SU-DHL-6 (cell line): ENCODE data around the gene CEP43.

Source experiments
- H2AFZ ChIP-seq: fragments of 200-600 bp; sonication (generic); 2 replicates; pipeline ENCODE4 v1.6.1; 2014; ENCODE audit warnings: low read depth, mild to moderate bottlenecking, moderate library complexity, mixed read lengths, antibody characterized with exemption, low read length; ENCODE audit not compliant: severe bottlenecking
- H3F3A ChIP-seq: fragments of 200-600 bp; shearing (Covaris generic); 2 replicates; pipeline ENCODE4 v1.6.0; 2016; ENCODE audit warnings: antibody characterized with exemption, mild to moderate bottlenecking; ENCODE audit not compliant: insufficient read depth
- H3K27ac ChIP-seq: fragments of 200-600 bp; sonication (generic); 2 replicates; pipeline ENCODE4 v1.5.1; 2016; ENCODE audit warnings: low read depth, mild to moderate bottlenecking, low read length, moderate library complexity, mixed read lengths
- H3K27me3 ChIP-seq: fragments of 200-600 bp; sonication (generic), shearing (Covaris generic); 2 replicates; pipeline ENCODE4 v1.6.0; 2014; ENCODE audit warnings: mild to moderate bottlenecking, low read length
- H3K36me3 ChIP-seq: fragments of 200-600 bp; sonication (generic); 2 replicates; pipeline ENCODE4 v1.6.1; 2014; ENCODE audit warnings: mild to moderate bottlenecking, low read length, mixed read lengths
- H3K4me2 ChIP-seq: fragments of 300-600, 200-600 bp; shearing (Covaris generic), sonication (generic); 2 replicates; pipeline ENCODE4 v1.6.0; 2014; ENCODE audit warnings: low read length, low read depth, mild to moderate bottlenecking; ENCODE audit not compliant: poor library complexity, severe bottlenecking
- H3K4me3 ChIP-seq: fragments of 200-600 bp; sonication (generic); 2 replicates; pipeline ENCODE4 v1.5.1; 2014; ENCODE audit warnings: antibody characterized with exemption, low read length, mild to moderate bottlenecking, mixed read lengths; ENCODE audit not compliant: insufficient read depth, poor library complexity, severe bottlenecking
- H3K79me2 ChIP-seq: fragments of 200-600 bp; sonication (generic); 2 replicates; pipeline ENCODE4 v1.6.1; 2014; ENCODE audit warnings: mild to moderate bottlenecking, low read length, moderate library complexity; ENCODE audit not compliant: insufficient read depth
- H3K9ac ChIP-seq: fragments of 200-600 bp; sonication (generic); 2 replicates; pipeline ENCODE4 v1.7.0; 2014; ENCODE audit warnings: mild to moderate bottlenecking, low read length
- H3K9me2 ChIP-seq: fragments of 200-600 bp; sonication (generic); replicated peaks from 2 replicates; pipeline ENCODE4 v1.6.1; 2014; ENCODE audit warnings: low read length; ENCODE audit not compliant: insufficient read depth
- H3K9me3 ChIP-seq: fragments of 200-600 bp; sonication (generic); 2 replicates; pipeline ENCODE4 v1.6.1; 2014; ENCODE audit warnings: low read length, mixed read lengths; ENCODE audit not compliant: insufficient read depth
- H4K20me1 ChIP-seq: fragments of 200-600 bp; sonication (generic); 2 replicates; pipeline ENCODE4 v1.6.1; 2014; ENCODE audit warnings: low read depth, mild to moderate bottlenecking, antibody characterized with exemption, low read length, moderate library complexity, mixed read lengths
- EZH2phosphoT487 ChIP-seq: fragments of 200-600 bp; sonication (generic), shearing (Covaris generic); conservative IDR thresholded peaks from 2 replicates; pipeline ENCODE4 v1.6.1; 2018; ENCODE audit warnings: mild to moderate bottlenecking, antibody characterized with exemption, low read length, moderate library complexity, mixed read lengths
- TF ChIP-seq, protein P1 (sequence below): fragments of 200-600 bp; sonication (generic); IDR thresholded peaks from one replicate; pipeline ENCODE4 v1.5.1; 2017; ENCODE audit warnings: antibody characterized with exemption, mild to moderate bottlenecking, low read length, moderate library complexity; ENCODE audit not compliant: insufficient read depth, poor library complexity, severe bottlenecking

The CEP43 gene

DNA sequence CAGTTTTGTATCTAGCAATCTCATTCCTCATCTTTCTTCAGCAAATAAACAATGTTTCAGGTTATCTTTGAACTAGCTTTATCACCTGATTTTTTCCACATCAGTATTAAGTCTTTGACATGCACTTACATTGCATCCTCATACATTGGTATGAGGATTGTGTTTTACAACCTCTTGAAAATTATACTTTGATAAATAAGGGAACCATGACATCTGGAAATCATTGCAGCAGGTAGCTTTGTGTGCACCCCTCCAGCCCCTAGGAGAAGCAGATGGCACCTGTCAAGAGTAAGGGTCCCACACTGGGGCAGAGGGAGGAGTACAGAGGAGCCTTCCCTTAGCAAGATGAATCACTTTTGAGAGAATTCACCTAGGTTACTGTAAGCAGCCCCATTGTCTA, 29.1 kb upstream of the CEP43 start:
- no peak overlapping the region for H3K27ac ChIP-seq
- H4K20me1 ChIP-seq: no peaks in the 10 kb centered on the region
- no peaks in the 10 kb centered on the region for H3K79me2 ChIP-seq
- no peaks in the 10 kb centered on the region for H3K9me3 ChIP-seq
- TF ChIP-seq EZH2phosphoT487: no peak
- TF ChIP-seq, protein P1, sequence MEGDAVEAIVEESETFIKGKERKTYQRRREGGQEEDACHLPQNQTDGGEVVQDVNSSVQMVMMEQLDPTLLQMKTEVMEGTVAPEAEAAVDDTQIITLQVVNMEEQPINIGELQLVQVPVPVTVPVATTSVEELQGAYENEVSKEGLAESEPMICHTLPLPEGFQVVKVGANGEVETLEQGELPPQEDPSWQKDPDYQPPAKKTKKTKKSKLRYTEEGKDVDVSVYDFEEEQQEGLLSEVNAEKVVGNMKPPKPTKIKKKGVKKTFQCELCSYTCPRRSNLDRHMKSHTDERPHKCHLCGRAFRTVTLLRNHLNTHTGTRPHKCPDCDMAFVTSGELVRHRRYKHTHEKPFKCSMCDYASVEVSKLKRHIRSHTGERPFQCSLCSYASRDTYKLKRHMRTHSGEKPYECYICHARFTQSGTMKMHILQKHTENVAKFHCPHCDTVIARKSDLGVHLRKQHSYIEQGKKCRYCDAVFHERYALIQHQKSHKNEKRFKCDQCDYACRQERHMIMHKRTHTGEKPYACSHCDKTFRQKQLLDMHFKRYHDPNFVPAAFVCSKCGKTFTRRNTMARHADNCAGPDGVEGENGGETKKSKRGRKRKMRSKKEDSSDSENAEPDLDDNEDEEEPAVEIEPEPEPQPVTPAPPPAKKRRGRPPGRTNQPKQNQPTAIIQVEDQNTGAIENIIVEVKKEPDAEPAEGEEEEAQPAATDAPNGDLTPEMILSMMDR: no peak
- no peaks in the 10 kb centered on the region for H3F3A ChIP-seq
- no peaks in the 10 kb centered on the region for H3K9me2 ChIP-seq
- no peak overlapping the region for H3K4me2 ChIP-seq
- H3K27me3 ChIP-seq: no peaks in the 10 kb centered on the region
- H2AFZ ChIP-seq: no peak overlapping the region
- no peak overlapping the region for H3K9ac ChIP-seq
- H3K36me3 ChIP-seq: no peaks in the 10 kb centered on the region
- no peak overlapping the region for H3K4me3 ChIP-seq

DNA sequence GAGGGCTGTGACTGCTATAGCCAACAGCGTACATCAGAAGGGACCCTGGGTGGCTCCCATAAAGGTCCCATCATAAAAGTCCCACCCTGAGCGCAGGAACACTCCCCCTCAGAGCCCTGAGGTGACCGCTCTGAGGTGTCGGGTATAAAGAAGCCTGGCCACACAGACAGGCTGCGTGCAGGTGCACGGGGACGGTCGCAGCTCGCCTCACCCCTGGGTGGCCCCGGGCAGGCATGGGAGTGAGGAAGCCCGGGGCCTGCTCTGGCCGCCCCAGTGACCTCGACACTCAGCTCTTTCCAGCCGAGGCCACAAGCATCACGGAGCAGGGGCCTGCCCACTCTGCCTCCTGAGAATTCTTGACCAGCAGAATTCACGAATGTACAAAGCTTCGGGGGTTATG, 28.4 kb upstream of the CEP43 start:
- Histone ChIP-seq H3K4me2 (no peak overlapping the region), H3K4me3 (no peak overlapping the region), H4K20me1 (no peaks in the 10 kb centered on the region), H3K79me2 (no peaks in the 10 kb centered on the region), H3K27me3 (no peaks in the 10 kb centered on the region), H3K9ac (no peak overlapping the region), H3K36me3 (no peaks in the 10 kb centered on the region), H3F3A (no peaks in the 10 kb centered on the region), H3K9me3 (no peaks in the 10 kb centered on the region), H3K27ac (no peak overlapping the region), H3K9me2 (no peaks in the 10 kb centered on the region), H2AFZ (no peak overlapping the region)
- TF ChIP-seq, protein P1: no peak
- no peak for TF ChIP-seq EZH2phosphoT487

DNA sequence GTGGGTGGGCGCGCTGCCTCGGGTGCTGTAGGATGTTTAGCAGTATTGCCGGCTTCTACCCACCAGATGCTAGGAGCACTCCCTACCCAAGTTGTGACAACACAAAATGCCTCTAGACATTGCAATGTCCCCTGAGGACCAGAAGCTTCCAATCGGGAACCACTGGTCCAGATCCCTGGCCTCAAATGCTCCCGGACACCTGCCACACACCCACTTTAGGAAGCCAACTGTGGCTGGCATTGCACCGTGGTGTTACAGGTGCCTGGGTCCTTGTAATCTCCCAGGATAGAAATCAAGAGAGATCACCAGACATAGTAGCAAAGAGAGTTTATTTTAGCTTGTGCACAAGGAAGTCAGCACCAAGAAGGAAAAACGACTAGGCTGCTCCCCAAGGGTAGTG, 27.9 kb upstream of the CEP43 start:
- Histone ChIP-seq H3K27ac (no peak overlapping the region), H3K9me3 (no peaks in the 10 kb centered on the region), H3K4me2 (no peak overlapping the region), H3K79me2 (no peaks in the 10 kb centered on the region), H4K20me1 (no peaks in the 10 kb centered on the region), H3K9me2 (no peaks in the 10 kb centered on the region), H3K9ac (no peak overlapping the region), H3K4me3 (no peak overlapping the region), H3K36me3 (no peaks in the 10 kb centered on the region), H2AFZ (no peak overlapping the region), H3K27me3 (no peaks in the 10 kb centered on the region), H3F3A (no peaks in the 10 kb centered on the region)
- TF ChIP-seq EZH2phosphoT487: no peak
- TF ChIP-seq, protein P1: no peak

DNA sequence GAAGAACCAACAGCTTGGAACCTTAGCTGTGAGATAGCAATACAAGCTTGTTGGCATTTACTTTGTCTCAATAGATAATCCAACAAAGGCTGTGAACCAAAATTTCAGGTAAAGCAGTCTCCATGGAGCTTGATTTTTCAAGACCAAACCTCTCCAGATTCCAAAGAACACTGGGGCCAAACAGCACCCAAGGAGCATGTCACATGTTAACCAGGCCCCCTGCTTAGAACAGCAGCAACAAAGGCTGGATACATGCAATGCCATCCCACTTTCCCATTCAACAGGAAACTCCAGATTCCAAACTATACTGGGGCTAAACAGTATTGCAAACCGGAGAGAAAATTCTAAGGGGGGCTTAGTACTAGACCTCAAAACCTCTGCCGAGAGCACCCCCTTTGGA, 27.1 kb upstream of the CEP43 start:
- Histone ChIP-seq H3K4me3 (no peak overlapping the region), H3K4me2 (no peak overlapping the region), H3K9me3 (no peaks in the 10 kb centered on the region), H3K9ac (no peak overlapping the region), H3K36me3 (no peaks in the 10 kb centered on the region), H3K9me2 (no peaks in the 10 kb centered on the region), H3K79me2 (no peaks in the 10 kb centered on the region), H3F3A (no peaks in the 10 kb centered on the region), H2AFZ (no peak overlapping the region), H3K27me3 (no peaks in the 10 kb centered on the region), H3K27ac (no peak overlapping the region), H4K20me1 (no peaks in the 10 kb centered on the region)
- TF ChIP-seq EZH2phosphoT487: no peak
- TF ChIP-seq, protein P1: no peak
